ENCODE data around the gene CUX1. TPM values are rescaled to one million over a fixed set of nuclear protein-coding genes. Genes with fewer than 3 reads are reported as not detected.

The CUX1 gene
- total RNA-seq, 2 experiments from 2014 or later = 35.6 to 38.0 TPM

- no peak overlapping the region for H3K4me3 ChIP-seq (ENCODE audit: low read length)
- Mint-ChIP-seq H3K4me3 (no peak overlapping the region), H3K4me1 (ENCODE audit: low read depth) (peaks cover 15% of the 10 kb centered on the region), H3K36me3 (ENCODE audit: low read depth) (no peaks in the 10 kb centered on the region), H3K9me3 (no peaks in the 10 kb centered on the region), H3K27ac (no peak overlapping the region), H3K27me3 (no peaks in the 10 kb centered on the region)
- H3K9me3 ChIP-seq (ENCODE audit: control insufficient read depth in 1 of 2, insufficient read depth in 1 of 2, low read length in 2 of 2) = no peaks in the 10 kb centered on the region
- no peaks in the 10 kb centered on the region for H3K4me1 ChIP-seq (ENCODE audit: insufficient read depth, low read length)
- ChIA-PET POLR2A (no interaction called here), CTCF (no interaction called here)
- TF ChIP-seq CTCF (IDR thresholded peaks at IDR 0.05) = no peak
- no peak for DNase-seq
- intact Hi-C loops (cut with DNase I, micrococcal nuclease) = no loop called here
- no peaks in the 10 kb centered on the region for H3K36me3 ChIP-seq (ENCODE audit: insufficient read depth, low read length)
- no peak for ATAC-seq (ENCODE audit: poor library complexity)
- H3K27me3 ChIP-seq (ENCODE audit: control insufficient read depth in 1 of 2, insufficient read depth in 2 of 2, low read length in 2 of 2) = no peaks in the 10 kb centered on the region
- no peak overlapping the region for H3K27ac ChIP-seq (ENCODE audit: low read depth in 1 of 2, low read length in 2 of 2)
These were observed 78.9 kb downstream of the CUX1 start for GRCh38 chr7:101896316-101896715.

DNA sequence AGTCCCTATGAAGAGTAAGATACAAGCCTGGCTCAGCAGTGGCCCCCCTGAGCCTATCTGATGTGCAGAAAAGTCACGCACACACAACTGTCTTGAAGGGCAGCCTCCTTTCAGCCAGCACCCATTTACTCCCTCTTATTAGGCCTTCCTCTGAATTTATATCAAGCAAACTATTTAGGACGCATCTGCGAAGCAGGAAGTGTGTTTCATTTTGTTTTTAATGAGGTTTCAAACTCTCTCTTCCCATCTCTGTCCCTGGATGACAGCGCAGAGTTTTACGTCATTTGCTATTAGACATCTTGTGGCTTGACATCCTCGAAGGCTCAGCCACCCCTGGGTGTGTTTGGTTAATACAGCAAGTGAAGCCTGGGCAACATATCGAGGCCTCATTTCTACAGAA lies 79.5 kb downstream of the CUX1 start:
- ATAC-seq (ENCODE audit: poor library complexity) (no peak), DNase-seq (no peak)
- no peaks in the 10 kb centered on the region for H3K27me3 Mint-ChIP-seq
- Histone ChIP-seq H3K36me3 (ENCODE audit: insufficient read depth, low read length) (no peaks in the 10 kb centered on the region), H3K9me3 (ENCODE audit: control insufficient read depth in 1 of 2, insufficient read depth in 1 of 2, low read length in 2 of 2) (no peaks in the 10 kb centered on the region), H3K27ac (ENCODE audit: low read depth in 1 of 2, low read length in 2 of 2) (no peak overlapping the region), H3K27me3 (ENCODE audit: control insufficient read depth in 1 of 2, insufficient read depth in 2 of 2, low read length in 2 of 2) (no peaks in the 10 kb centered on the region), H3K4me3 (ENCODE audit: low read length) (no peak overlapping the region), H3K4me1 (ENCODE audit: insufficient read depth, low read length) (no peaks in the 10 kb centered on the region)
- H3K9me3 Mint-ChIP-seq = no peaks in the 10 kb centered on the region
- ChIA-PET POLR2A (no interaction called here), CTCF (no interaction called here)
- no peak overlapping the region for H3K4me3 Mint-ChIP-seq
- intact Hi-C loops (cut with DNase I, micrococcal nuclease) = no loop called here
- H3K4me1 Mint-ChIP-seq (ENCODE audit: low read depth) = peaks cover 15% of the 10 kb centered on the region
- no peak overlapping the region for H3K27ac Mint-ChIP-seq
- no peak for TF ChIP-seq CTCF (IDR thresholded peaks at IDR 0.05)
- H3K36me3 Mint-ChIP-seq (ENCODE audit: low read depth) = no peaks in the 10 kb centered on the region

GRCh38 chr7:101898106-101898505 lies 80.7 kb downstream of the CUX1 start:
- H3K36me3 ChIP-seq (ENCODE audit: insufficient read depth, low read length) = no peaks in the 10 kb centered on the region
- ATAC-seq (ENCODE audit: poor library complexity) (no peak), DNase-seq (no peak)
- Mint-ChIP-seq H3K9me3 (no peaks in the 10 kb centered on the region), H3K27me3 (no peaks in the 10 kb centered on the region), H3K27ac (no peak overlapping the region), H3K36me3 (ENCODE audit: low read depth) (no peaks in the 10 kb centered on the region), H3K4me3 (no peak overlapping the region), H3K4me1 (ENCODE audit: low read depth) (peaks cover 15% of the 10 kb centered on the region)
- no peak overlapping the region for H3K4me3 ChIP-seq (ENCODE audit: low read length)
- ChIA-PET POLR2A (no interaction called here), CTCF (no interaction called here)
- TF ChIP-seq CTCF (IDR thresholded peaks at IDR 0.05) = no peak
- intact Hi-C loops (cut with DNase I, micrococcal nuclease) = no loop called here
- no peak overlapping the region for H3K27ac ChIP-seq (ENCODE audit: low read depth in 1 of 2, low read length in 2 of 2)
- no peaks in the 10 kb centered on the region for H3K27me3 ChIP-seq (ENCODE audit: control insufficient read depth in 1 of 2, insufficient read depth in 2 of 2, low read length in 2 of 2)
- no peaks in the 10 kb centered on the region for H3K9me3 ChIP-seq (ENCODE audit: control insufficient read depth in 1 of 2, insufficient read depth in 1 of 2, low read length in 2 of 2)
- no peaks in the 10 kb centered on the region for H3K4me1 ChIP-seq (ENCODE audit: insufficient read depth, low read length)
